ENCODE data around the gene PIK3C3. TPM values are rescaled to one million over a fixed set of nuclear protein-coding genes. Genes with fewer than 3 reads are reported as not detected.

Gene PIK3C3
- total RNA-seq, 2 experiments from 2014 or later = 8.3 to 22.3 TPM

DNA sequence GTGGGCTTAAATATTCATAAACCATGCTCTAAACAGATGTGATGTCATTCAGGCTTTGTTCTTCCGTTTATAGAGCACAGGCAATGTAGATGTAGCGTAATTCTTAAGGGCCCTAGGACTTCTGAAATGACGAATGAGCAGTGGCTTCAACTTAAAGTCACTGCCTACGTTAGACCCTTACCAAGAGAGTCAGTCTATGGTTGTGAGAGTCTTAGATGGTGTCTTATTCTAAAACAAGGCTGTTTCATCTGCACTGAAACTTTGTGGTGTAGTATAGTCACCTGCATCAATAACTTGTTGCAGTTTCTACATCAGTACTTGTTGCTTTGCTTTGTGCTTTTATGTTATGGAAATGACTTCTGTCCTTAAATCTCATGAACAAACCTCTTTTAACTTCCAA, 56.0 kb downstream of the PIK3C3 start:
- no peaks in the 10 kb centered on the region for H3K4me1 ChIP-seq (ENCODE audit: insufficient read depth, low read length, poor library complexity, severe bottlenecking)
- H3K9me2 ChIP-seq (ENCODE audit: insufficient read depth, low read length) = no peaks in the 10 kb centered on the region
- H3K36me3 ChIP-seq (ENCODE audit: insufficient read depth, low read length) = no peaks in the 10 kb centered on the region; the same call in 1 of the 2 replicates
- ChIA-PET POLR2A (interaction anchor here (0.6 kb wide), 1 partner anchor 273 kb away, joined by 4 read pairs; no protein-coding TSS in a partner anchor), CTCF (ENCODE audit: unreplicated experiment) (no interaction called here)
- no peaks in the 10 kb centered on the region for H3K79me2 ChIP-seq (ENCODE audit: insufficient read depth, low read depth, low read length)
- no peak overlapping the region for H3K4me2 ChIP-seq (ENCODE audit: low read length)
- TF ChIP-seq, protein P1, sequence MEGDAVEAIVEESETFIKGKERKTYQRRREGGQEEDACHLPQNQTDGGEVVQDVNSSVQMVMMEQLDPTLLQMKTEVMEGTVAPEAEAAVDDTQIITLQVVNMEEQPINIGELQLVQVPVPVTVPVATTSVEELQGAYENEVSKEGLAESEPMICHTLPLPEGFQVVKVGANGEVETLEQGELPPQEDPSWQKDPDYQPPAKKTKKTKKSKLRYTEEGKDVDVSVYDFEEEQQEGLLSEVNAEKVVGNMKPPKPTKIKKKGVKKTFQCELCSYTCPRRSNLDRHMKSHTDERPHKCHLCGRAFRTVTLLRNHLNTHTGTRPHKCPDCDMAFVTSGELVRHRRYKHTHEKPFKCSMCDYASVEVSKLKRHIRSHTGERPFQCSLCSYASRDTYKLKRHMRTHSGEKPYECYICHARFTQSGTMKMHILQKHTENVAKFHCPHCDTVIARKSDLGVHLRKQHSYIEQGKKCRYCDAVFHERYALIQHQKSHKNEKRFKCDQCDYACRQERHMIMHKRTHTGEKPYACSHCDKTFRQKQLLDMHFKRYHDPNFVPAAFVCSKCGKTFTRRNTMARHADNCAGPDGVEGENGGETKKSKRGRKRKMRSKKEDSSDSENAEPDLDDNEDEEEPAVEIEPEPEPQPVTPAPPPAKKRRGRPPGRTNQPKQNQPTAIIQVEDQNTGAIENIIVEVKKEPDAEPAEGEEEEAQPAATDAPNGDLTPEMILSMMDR (conservative IDR thresholded peaks at IDR 0.05; ENCODE audit: low read length) = no peak
- TF ChIP-seq EZH2phosphoT487 (IDR thresholded peaks at IDR 0.05; ENCODE audit: borderline replicate concordance, low read depth, low read length) = no peak
- H3K4me3 ChIP-seq (ENCODE audit: low read depth, low read length, poor library complexity, severe bottlenecking) = no peak overlapping the region
- no peaks in the 10 kb centered on the region for H4K20me1 ChIP-seq (ENCODE audit: insufficient read depth, low read length)
- DNase-seq (ENCODE audit: low spot score) = no peak
- no TSS peak for BruUV-seq (replicated peaks)
- no peaks in the 10 kb centered on the region for H3K9me3 ChIP-seq (ENCODE audit: low read length)
- H3K27ac ChIP-seq (ENCODE audit: low read depth, low read length, poor library complexity, severe bottlenecking) = no peak overlapping the region
- no peak overlapping the region for H2AFZ ChIP-seq (ENCODE audit: low read length)
- intact Hi-C loops (cut with micrococcal nuclease; ENCODE audit: unreplicated experiment) = no loop called here

DNA sequence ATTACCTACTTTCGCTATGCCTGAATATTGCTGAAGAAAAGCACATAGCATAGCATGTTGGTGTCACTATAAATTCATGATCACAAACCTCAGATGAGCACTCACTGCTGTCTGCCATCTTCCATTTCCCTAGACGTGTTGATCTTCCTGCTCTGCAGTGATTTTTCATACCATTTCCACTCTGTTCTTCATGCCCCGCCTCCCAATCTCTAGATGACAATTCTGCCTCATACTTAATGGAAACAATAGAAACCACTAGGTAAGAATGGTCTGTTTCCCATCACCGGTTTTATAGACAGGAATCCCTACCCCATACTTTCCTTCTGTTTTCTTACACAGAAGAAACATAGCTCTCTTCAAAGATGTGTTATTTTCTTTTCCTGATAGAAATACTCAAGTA, 63.8 kb downstream of the PIK3C3 start:
- H3K27ac ChIP-seq (ENCODE audit: low read depth, low read length, poor library complexity, severe bottlenecking) = no peak overlapping the region

DNA sequence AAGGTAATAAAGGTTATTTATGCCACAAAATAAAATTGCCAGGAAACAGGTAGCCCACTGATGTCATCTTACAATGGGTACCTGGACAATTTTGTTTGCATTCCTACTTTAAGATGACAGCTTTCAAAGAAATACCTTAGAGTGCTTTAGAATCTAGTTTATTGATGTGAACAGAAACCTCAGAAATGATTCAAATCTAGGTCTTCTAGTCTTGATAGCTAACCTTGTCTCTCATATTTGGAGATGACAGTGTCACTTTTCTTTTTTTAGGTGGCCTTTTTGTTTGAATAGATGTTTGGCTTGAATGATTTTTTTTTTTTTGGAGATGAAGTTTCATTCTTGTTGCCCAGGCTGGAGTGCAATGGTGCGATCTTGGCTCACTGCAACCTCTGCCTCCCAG, 69.1 kb downstream of the PIK3C3 start:
- H3K4me2 ChIP-seq (ENCODE audit: low read length) = no peak overlapping the region
- no TSS peak for BruUV-seq (replicated peaks)
- no peaks in the 10 kb centered on the region for H3K9me3 ChIP-seq (ENCODE audit: low read length)
- no peak for DNase-seq (ENCODE audit: low spot score)
- no peaks in the 10 kb centered on the region for H3K79me2 ChIP-seq (ENCODE audit: insufficient read depth, low read depth, low read length)
- no peaks in the 10 kb centered on the region for H3K4me1 ChIP-seq (ENCODE audit: insufficient read depth, low read length, poor library complexity, severe bottlenecking)
- ChIA-PET POLR2A (no interaction called here), CTCF (ENCODE audit: unreplicated experiment) (no interaction called here)
- H3K9me2 ChIP-seq (ENCODE audit: insufficient read depth, low read length) = no peaks in the 10 kb centered on the region
- H4K20me1 ChIP-seq (ENCODE audit: insufficient read depth, low read length) = no peaks in the 10 kb centered on the region
- peaks cover 5% of the 10 kb centered on the region for H3K36me3 ChIP-seq (ENCODE audit: insufficient read depth, low read length)
- H3K27ac ChIP-seq (ENCODE audit: low read depth, low read length, poor library complexity, severe bottlenecking) = no peak overlapping the region
- TF ChIP-seq EZH2phosphoT487 (IDR thresholded peaks at IDR 0.05; ENCODE audit: borderline replicate concordance, low read depth, low read length) = no peak
- TF ChIP-seq, protein P1 (conservative IDR thresholded peaks at IDR 0.05; ENCODE audit: low read length) = no peak
- no peak overlapping the region for H2AFZ ChIP-seq (ENCODE audit: low read length)
- H3K4me3 ChIP-seq (ENCODE audit: low read depth, low read length, poor library complexity, severe bottlenecking) = no peak overlapping the region
- intact Hi-C loops (cut with micrococcal nuclease; ENCODE audit: unreplicated experiment) = no loop called here

More for the DNA sequence above, 63.8 kb downstream of the PIK3C3 start:
- DNase-seq (ENCODE audit: low spot score) = no peak
- Histone ChIP-seq H3K4me2 (ENCODE audit: low read length) (no peak overlapping the region), H3K4me3 (ENCODE audit: low read depth, low read length, poor library complexity, severe bottlenecking) (no peak overlapping the region), H4K20me1 (ENCODE audit: insufficient read depth, low read length) (no peaks in the 10 kb centered on the region), H3K36me3 (ENCODE audit: insufficient read depth, low read length) (peaks cover 5% of the 10 kb centered on the region), H3K4me1 (ENCODE audit: insufficient read depth, low read length, poor library complexity, severe bottlenecking) (no peaks in the 10 kb centered on the region), H3K79me2 (ENCODE audit: insufficient read depth, low read depth, low read length) (no peaks in the 10 kb centered on the region), H2AFZ (ENCODE audit: low read length) (no peak overlapping the region), H3K9me2 (ENCODE audit: insufficient read depth, low read length) (no peaks in the 10 kb centered on the region), H3K9me3 (ENCODE audit: low read length) (no peaks in the 10 kb centered on the region)
- intact Hi-C loops (cut with micrococcal nuclease; ENCODE audit: unreplicated experiment) = no loop called here
- ChIA-PET POLR2A (no interaction called here), CTCF (ENCODE audit: unreplicated experiment) (no interaction called here)
- no TSS peak for BruUV-seq (replicated peaks)
- no peak for TF ChIP-seq EZH2phosphoT487 (IDR thresholded peaks at IDR 0.05; ENCODE audit: borderline replicate concordance, low read depth, low read length)

Measured in OCI-LY7 (cell line).